HepG2 (cell line): Measurements from ENCODE around the gene PXMP4. TPM values are rescaled to one million over a fixed set of nuclear protein-coding genes. Genes with fewer than 3 reads are reported as not detected.
"Not testable (repeated sequence)": the region's sequence is repeated elsewhere in the genome, so short reads cannot be mapped to it uniquely, and the experiment has no call there.

Source experiments
- AGO1 ChIP-seq: fragments of 200-400 bp; formaldehyde crosslinking; IDR thresholded peaks from 2 replicates; pipeline ENCODE4 v1.6.1; 2017; ENCODE audit warnings: mild to moderate bottlenecking, low read depth, low read length, moderate library complexity; ENCODE audit not compliant: poor library complexity, severe bottlenecking
- ESRRA ChIP-seq: sonication (generic); formaldehyde crosslinking; IDR thresholded peaks from 2 replicates; pipeline ENCODE4 v1.5.1; 2020; ENCODE audit warnings: mild to moderate bottlenecking, low read depth, missing genetic modification reagents
- FOXO4 ChIP-seq: sonication (generic); formaldehyde crosslinking; conservative IDR thresholded peaks from 2 replicates; pipeline ENCODE4 v1.8.1; 2023; ENCODE audit warnings: missing genetic modification reagents
- HIVEP1 ChIP-seq: sonication (generic); formaldehyde crosslinking; IDR thresholded peaks from 2 replicates; pipeline ENCODE4 v1.4.0; 2020; ENCODE audit warnings: mild to moderate bottlenecking, missing genetic modification reagents
- HOXA3 ChIP-seq: sonication (generic); formaldehyde crosslinking; IDR thresholded peaks from 2 replicates; pipeline ENCODE4 v1.5.0; 2020; ENCODE audit warnings: missing genetic modification reagents
- KDM5B ChIP-seq: sonication (generic); formaldehyde crosslinking; IDR thresholded peaks from 2 replicates; pipeline ENCODE4 v1.4.0; 2020; ENCODE audit warnings: missing genetic modification reagents, mild to moderate bottlenecking, borderline replicate concordance
- REXO4 ChIP-seq: sonication (generic); formaldehyde crosslinking; IDR thresholded peaks from 2 replicates; pipeline ENCODE4 v1.8.0; 2022; ENCODE audit warnings: missing genetic modification reagents, mild to moderate bottlenecking, borderline replicate concordance
- SALL1 ChIP-seq: sonication (generic); formaldehyde crosslinking; IDR thresholded peaks from 2 replicates; pipeline ENCODE4 v1.8.0; 2022; ENCODE audit warnings: mild to moderate bottlenecking, missing genetic modification reagents
- SOX6 ChIP-seq, 2 experiments: fragments of 450-650 bp in 1 of 2; sonication (generic) in 1 of 2; formaldehyde crosslinking in 1 of 2; IDR thresholded peaks; 2 replicates each; pipeline versions ENCODE4 v1.4.0 to v1.6.1; 2017 to 2020; ENCODE audit warnings: antibody characterized with exemption in 1 of 2, mild to moderate bottlenecking in 1 of 2, missing genetic modification reagents in 1 of 2
- ZBTB38 ChIP-seq: sonication (generic); formaldehyde crosslinking; IDR thresholded peaks from 2 replicates; pipeline ENCODE4 v1.5.1; 2020; ENCODE audit warnings: mild to moderate bottlenecking, missing genetic modification reagents
- ZFP91 ChIP-seq: sonication (generic); formaldehyde crosslinking; IDR thresholded peaks from 2 replicates; pipeline ENCODE4 v1.9.0; 2022; ENCODE audit warnings: missing genetic modification reagents, mild to moderate bottlenecking, borderline replicate concordance
- ZFX ChIP-seq: sonication (generic); formaldehyde crosslinking; IDR thresholded peaks from 2 replicates; pipeline ENCODE4 v1.4.0; 2020; ENCODE audit warnings: mild to moderate bottlenecking, low read depth, missing genetic modification reagents, moderate library complexity
- ZNF280D ChIP-seq: sonication (generic); formaldehyde crosslinking; IDR thresholded peaks from 2 replicates; pipeline ENCODE4 v1.5.1; 2020; ENCODE audit warnings: mild to moderate bottlenecking, missing genetic modification reagents
- ZNF350 ChIP-seq: sonication (generic); formaldehyde crosslinking; IDR thresholded peaks from 2 replicates; pipeline ENCODE4 v1.4.0; 2020; ENCODE audit warnings: mild to moderate bottlenecking, low read depth, missing genetic modification reagents, borderline replicate concordance
- ZNF362 ChIP-seq: sonication (generic); formaldehyde crosslinking; IDR thresholded peaks from 2 replicates; pipeline ENCODE4 v1.4.0; 2020; ENCODE audit warnings: missing genetic modification reagents, mild to moderate bottlenecking, borderline replicate concordance
- ZNF546 ChIP-seq: sonication (generic); formaldehyde crosslinking; conservative IDR thresholded peaks from 2 replicates; pipeline ENCODE4 v1.8.1; 2023; ENCODE audit warnings: mild to moderate bottlenecking, missing genetic modification reagents
- ZNF550 ChIP-seq: sonication (generic); formaldehyde crosslinking; IDR thresholded peaks from 2 replicates; pipeline ENCODE4 v1.4.0; 2020; ENCODE audit warnings: mild to moderate bottlenecking, missing genetic modification reagents, borderline replicate concordance
- ZNF839 ChIP-seq: sonication (generic); formaldehyde crosslinking; IDR thresholded peaks from 2 replicates; pipeline ENCODE4 v1.4.0; 2020; ENCODE audit warnings: missing genetic modification reagents, mild to moderate bottlenecking, borderline replicate concordance
- ZNF891 ChIP-seq: sonication (generic); formaldehyde crosslinking; IDR thresholded peaks from 2 replicates; pipeline ENCODE4 v1.5.0; 2020; ENCODE audit warnings: mild to moderate bottlenecking, missing genetic modification reagents
- polyA plus RNA-seq, 8 experiments: library from polyadenylated mRNA; depleted of rRNA in 3 of 8; stranded (reverse) in 7 of 8; unstranded in 1 of 8; fragments of >200 nt; fragmentation: Illumina TruSeq in 4 of 8; extraction: Trizol in 4 of 8; gene quantifications; 2 replicates each; pipeline versions ENCODE4 v1.2.1 to v1.2.3, GENCODE V29; 2011 to 2016; ENCODE audit warnings: low read depth in 4 of 8, missing spikeins in 1 of 8, mixed read lengths in 1 of 8; ENCODE audit not compliant: insufficient read depth in 1 of 8
- total RNA-seq, 5 experiments: library from RNA; depleted of rRNA; stranded (reverse); fragments of >200 nt; fragmentation: Illumina TruSeq; extraction: Trizol; gene quantifications; 2 replicates each; pipeline ENCODE4 v1.2.3, GENCODE V29; 2016; ENCODE audit warnings: low read depth in 1 of 5

Gene PXMP4
- total and polyA plus RNA-seq, 2 of the 13 experiments (the other 11 are each of a cell fraction or from before 2014, with no cell fraction given) = not detected

- TF ChIP-seq ZFP91 (CRISPR knock-in tag) (0 out of 2 replicates have a peak, but pooled peaks have one; percentile 25), ZBTB38 (CRISPR knock-in tag) (peak; percentile 99), ZFX (peak; percentile 51; the same call in 1 of the 2 replicates), HOXA3 (CRISPR knock-in tag) (peak; percentile 52; the same call in 1 of the 2 replicates), ESRRA (CRISPR knock-in tag) (peak; percentile 43; the same call in 1 of the 2 replicates), ZNF546 (0 out of 2 replicates have a peak, but pooled peaks have one; percentile 26), ZNF280D (0 out of 2 replicates have a peak, but pooled peaks have one; percentile 72), FOXO4 (CRISPR knock-in tag) (0 out of 2 replicates have a peak, but pooled peaks have one; percentile 64), SOX6 (CRISPR knock-in tag; IDR thresholded peaks at IDR 0.05) (peak; percentile 73), ZNF839 (CRISPR knock-in tag) (peak; percentile 50; the same call in 1 of the 2 replicates), ZNF891 (CRISPR knock-in tag) (peak; percentile 58; the same call in 1 of the 2 replicates), REXO4 (CRISPR knock-in tag) (0 out of 2 replicates have a peak, but pooled peaks have one; percentile 17), ZNF362 (CRISPR knock-in tag) (peak; percentile 65; the same call in 1 of the 2 replicates), KDM5B (CRISPR knock-in tag) (peak; percentile 53; the same call in 1 of the 2 replicates), SALL1 (CRISPR knock-in tag) (peak; percentile 26; the same call in 1 of the 2 replicates), AGO1 (peak; percentile 53), HIVEP1 (peak; percentile 45), ZNF350 (CRISPR knock-in tag) (0 out of 2 replicates have a peak, but pooled peaks have one; percentile 30), ZNF550 (CRISPR knock-in tag) (0 out of 2 replicates have a peak, but pooled peaks have one; percentile 58)
- not testable (repeated sequence) for TF ChIP-seq SOX6 (IDR thresholded peaks at IDR 0.05)
These were observed 19.2 kb downstream of the PXMP4 start (continued) for GRCh38 chr20:33700696-33701441.
